ENCODE measurements around the gene AREL1. TPM values are rescaled to one million over a fixed set of nuclear protein-coding genes. Genes with fewer than 3 reads are reported as not detected.

Gene AREL1
- total and polyA plus RNA-seq, 2 donors (not counting 3 experiments of a cell fraction or from before 2014, with no cell fraction given) = 46.4 to 67.2 TPM

DNA sequence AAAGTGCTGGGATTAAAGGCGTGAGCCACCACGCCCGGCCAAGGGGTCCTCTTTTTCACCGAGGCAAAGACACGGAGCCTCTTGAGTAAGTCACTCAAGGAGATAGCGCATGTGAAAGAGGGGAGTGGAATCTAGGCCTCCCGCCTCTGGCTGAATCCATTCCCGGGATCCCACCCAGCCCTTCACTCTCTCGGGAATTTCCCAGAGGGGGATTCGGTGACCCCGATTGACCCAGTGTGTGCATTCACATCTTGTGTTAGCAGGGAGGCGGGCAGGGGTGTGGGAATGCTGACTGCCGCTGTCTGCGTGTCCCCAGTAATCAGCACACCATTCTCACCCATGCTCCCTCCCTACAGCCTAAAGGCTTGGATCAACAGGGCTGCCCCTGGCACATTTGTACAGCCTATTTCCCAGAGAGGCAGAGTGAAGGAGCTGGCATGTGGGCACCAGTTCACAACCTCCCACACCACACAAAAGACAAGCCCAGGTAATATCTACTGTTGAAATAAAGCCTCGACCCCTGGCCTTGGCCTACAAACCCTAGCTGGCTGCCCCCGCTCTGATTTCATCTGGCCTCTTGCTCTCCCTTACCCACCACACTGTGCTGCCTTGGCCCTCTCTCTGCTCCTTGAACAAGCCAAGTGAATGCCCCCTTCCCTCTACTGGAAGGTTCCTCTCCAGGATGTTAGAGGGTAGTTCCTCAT lies 99.5 kb downstream of the AREL1 start:
- H3K4me2 ChIP-seq (ENCODE audit: insufficient read depth, low read length) = no peak overlapping the region
- no peak for TF ChIP-seq JUN (IDR thresholded peaks at IDR 0.05; ENCODE audit: borderline replicate concordance, insufficient read depth, insufficient read length, low read depth)
- TF ChIP-seq, protein P1, sequence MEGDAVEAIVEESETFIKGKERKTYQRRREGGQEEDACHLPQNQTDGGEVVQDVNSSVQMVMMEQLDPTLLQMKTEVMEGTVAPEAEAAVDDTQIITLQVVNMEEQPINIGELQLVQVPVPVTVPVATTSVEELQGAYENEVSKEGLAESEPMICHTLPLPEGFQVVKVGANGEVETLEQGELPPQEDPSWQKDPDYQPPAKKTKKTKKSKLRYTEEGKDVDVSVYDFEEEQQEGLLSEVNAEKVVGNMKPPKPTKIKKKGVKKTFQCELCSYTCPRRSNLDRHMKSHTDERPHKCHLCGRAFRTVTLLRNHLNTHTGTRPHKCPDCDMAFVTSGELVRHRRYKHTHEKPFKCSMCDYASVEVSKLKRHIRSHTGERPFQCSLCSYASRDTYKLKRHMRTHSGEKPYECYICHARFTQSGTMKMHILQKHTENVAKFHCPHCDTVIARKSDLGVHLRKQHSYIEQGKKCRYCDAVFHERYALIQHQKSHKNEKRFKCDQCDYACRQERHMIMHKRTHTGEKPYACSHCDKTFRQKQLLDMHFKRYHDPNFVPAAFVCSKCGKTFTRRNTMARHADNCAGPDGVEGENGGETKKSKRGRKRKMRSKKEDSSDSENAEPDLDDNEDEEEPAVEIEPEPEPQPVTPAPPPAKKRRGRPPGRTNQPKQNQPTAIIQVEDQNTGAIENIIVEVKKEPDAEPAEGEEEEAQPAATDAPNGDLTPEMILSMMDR (IDR thresholded peaks at IDR 0.05; ENCODE audit: extremely low read depth in 1 of 2, insufficient read depth in 1 of 2, low read depth in 1 of 2, low read length in 2 of 2) = no peak
- no peak for TF ChIP-seq POLR2AphosphoS5 (IDR thresholded peaks at IDR 0.05; ENCODE audit: insufficient read depth, low read depth, low read length)
- TF ChIP-seq, protein P2, sequence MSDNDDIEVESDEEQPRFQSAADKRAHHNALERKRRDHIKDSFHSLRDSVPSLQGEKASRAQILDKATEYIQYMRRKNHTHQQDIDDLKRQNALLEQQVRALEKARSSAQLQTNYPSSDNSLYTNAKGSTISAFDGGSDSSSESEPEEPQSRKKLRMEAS (IDR thresholded peaks at IDR 0.05; ENCODE audit: insufficient read depth, insufficient read length) = no peak

More for the DNA sequence above, 99.5 kb downstream of the AREL1 start:
- H4K20me1 ChIP-seq (replicated peaks; ENCODE audit: control insufficient read depth, extremely low read depth, insufficient read depth, low read length) = no peaks in the 10 kb centered on the region
- dilution Hi-C loops (cut with MboI; ENCODE audit: extremely low pct_ligation_motif_present, low sequenced_read_pairs) (no loop called here), intact Hi-C loops (cut with micrococcal nuclease) (no loop called here)
- H3K36me3 ChIP-seq (ENCODE audit: control insufficient read depth in 2 of 2, extremely low read depth in 1 of 2, insufficient read depth in 2 of 2, low read length in 2 of 2) = no peaks in the 10 kb centered on the region
- H2AFZ ChIP-seq (ENCODE audit: low read depth, low read length) = no peak overlapping the region
- H3K9me1 ChIP-seq (replicated peaks; ENCODE audit: control insufficient read depth, extremely low read depth, insufficient read depth, low read length) = no peaks in the 10 kb centered on the region
- ChIA-PET POLR2A (no interaction called here), CTCF (interaction anchor here (0.6 to 6.2 kb wide), 23 partner anchors 8 to 189 kb away, joined by 3 to 202 read pairs (median 4); partner anchors contain the start of genes AREL1, FCF1 and YLPM1)
- H3K27ac ChIP-seq (ENCODE audit: insufficient read depth, low read depth, low read length) = peak overlapping the region; percentile 6
- H3K4me3 ChIP-seq (replicated peaks in 1 of 3; ENCODE audit: insufficient read depth in 1 of 3, low read depth in 1 of 3, low read length in 3 of 3) = no peak overlapping the region
- no peaks in the 10 kb centered on the region for H3K27me3 ChIP-seq (ENCODE audit: control insufficient read depth in 2 of 2, insufficient read depth in 2 of 2, low read length in 2 of 2)
- no TSS peak for BruUV-seq (replicated peaks)
- H3K9ac ChIP-seq (replicated peaks; ENCODE audit: extremely low read depth, insufficient read depth, low read length) = no peak overlapping the region
- peaks cover 68% of the 10 kb centered on the region for H3K79me2 ChIP-seq (ENCODE audit: control insufficient read depth, insufficient read depth, low read length)
- no peak for DNase-seq (ENCODE audit: low read depth, low spot score)
- no peak for FAIRE-seq
- peaks cover 70% of the 10 kb centered on the region for H3K4me1 ChIP-seq (ENCODE audit: control insufficient read depth, extremely low read depth, insufficient read depth, low read length)
- H3K9me3 ChIP-seq (replicated peaks; ENCODE audit: control insufficient read depth, insufficient read depth, low read length) = no peaks in the 10 kb centered on the region
